Measurements from ENCODE around the gene RALGDS.
"Not testable (repeated sequence)": the region's sequence is repeated elsewhere in the genome, so short reads cannot be mapped to it uniquely, and the experiment has no call there.

Gene RALGDS

DNA sequence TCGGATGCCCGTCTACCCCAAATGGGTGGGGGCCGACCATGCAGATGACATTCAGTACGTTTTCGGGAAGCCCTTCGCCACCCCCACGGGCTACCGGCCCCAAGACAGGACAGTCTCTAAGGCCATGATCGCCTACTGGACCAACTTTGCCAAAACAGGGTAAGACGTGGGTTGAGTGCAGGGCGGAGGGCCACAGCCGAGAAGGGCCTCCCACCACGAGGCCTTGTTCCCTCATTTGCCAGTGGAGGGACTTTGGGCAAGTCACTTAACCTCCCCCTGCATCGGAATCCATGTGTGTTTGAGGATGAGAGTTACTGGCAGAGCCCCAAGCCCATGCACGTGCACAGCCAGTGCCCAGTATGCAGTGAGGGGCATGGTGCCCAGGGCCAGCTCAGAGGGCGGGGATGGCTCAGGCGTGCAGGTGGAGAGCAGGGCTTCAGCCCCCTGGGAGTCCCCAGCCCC lies 50.5 kb downstream of the RALGDS start:
- DNase-seq (ENCODE audit: low read depth in 2 of 2): not testable (repeated sequence)

DNA sequence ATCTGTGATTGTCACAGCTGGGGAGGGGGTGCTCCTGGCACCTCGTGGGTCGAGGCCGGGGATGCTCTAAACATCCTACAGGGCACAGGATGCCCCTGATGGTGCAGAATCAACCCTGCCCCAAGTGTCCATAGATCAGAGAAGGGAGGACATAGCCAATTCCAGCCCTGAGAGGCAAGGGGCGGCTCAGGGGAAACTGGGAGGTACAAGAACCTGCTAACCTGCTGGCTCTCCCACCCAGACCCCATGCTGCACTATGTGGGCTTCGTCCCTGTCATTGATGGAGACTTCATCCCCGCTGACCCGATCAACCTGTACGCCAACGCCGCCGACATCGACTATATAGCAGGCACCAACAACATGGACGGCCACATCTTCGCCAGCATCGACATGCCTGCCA lies 52.6 kb downstream of the RALGDS start:
- DNase-seq (ENCODE audit: low read depth in 2 of 2): not testable (repeated sequence)

DNA sequence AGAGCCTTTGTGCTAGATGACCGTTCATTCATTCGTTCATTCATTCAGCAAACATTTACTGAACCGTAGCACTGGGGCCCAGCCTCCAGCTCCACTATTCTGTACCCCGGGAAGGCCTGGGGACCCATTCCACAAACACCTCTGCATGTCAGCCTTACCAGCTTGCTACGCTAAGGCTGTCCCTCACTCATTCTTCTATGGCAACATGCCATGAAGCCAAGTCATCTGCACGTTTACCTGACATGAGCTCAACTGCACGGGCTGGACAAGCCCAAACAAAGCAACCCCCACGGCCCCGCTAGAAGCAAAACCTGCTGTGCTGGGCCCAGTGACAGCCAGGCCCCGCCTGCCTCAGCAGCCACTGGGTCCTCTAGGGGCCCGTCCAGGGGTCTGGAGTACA lies 53.2 kb downstream of the RALGDS start:
- DNase-seq (ENCODE audit: low read depth in 2 of 2): no peak

DNA sequence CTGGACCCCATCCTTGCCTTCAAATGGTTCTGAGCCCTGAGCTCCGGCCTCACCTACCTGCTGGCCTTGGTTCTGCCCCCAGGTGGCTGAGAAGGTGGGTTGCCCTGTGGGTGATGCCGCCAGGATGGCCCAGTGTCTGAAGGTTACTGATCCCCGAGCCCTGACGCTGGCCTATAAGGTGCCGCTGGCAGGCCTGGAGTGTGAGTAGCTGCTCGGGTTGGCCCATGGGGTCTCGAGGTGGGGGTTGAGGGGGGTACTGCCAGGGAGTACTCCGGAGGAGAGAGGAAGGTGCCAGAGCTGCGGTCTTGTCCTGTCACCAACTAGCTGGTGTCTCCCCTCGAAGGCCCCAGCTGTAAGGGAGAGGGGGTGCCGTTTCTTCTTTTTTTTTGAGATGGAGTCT lies 54.0 kb downstream of the RALGDS start:
- no peak for DNase-seq (ENCODE audit: low read depth in 2 of 2)

DNA sequence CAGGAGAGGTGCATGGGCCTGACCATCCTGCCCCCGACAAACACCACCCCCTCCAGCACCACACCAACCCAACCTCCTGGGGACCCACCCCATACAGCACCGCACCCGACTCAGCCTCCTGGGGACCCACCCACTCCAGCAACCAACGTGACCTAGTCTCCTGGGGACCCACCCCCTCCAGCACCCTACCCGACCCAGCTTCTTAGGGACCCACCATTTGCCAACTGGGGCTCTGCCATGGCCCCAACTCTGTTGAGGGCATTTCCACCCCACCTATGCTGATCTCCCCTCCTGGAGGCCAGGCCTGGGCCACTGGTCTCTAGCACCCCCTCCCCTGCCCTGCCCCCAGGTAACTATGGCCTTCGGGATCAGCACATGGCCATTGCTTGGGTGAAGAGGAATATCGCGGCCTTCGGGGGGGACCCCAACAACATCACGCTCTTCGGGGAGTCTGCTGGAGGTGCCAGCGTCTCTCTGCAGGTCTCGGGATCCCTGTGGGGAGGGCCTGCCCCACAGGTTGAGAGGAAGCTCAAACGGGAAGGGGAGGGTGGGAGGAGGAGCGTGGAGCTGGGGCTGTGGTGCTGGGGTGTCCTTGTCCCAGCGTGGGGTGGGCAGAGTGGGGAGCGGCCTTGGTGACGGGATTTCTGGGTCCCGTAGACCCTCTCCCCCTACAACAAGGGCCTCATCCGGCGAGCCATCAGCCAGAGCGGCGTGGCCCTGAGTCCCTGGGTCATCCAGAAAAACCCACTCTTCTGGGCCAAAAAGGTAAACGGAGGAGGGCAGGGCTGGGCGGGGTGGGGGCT lies 54.7 kb downstream of the RALGDS start:
- no peak for DNase-seq (ENCODE audit: low read depth in 2 of 2)

DNA sequence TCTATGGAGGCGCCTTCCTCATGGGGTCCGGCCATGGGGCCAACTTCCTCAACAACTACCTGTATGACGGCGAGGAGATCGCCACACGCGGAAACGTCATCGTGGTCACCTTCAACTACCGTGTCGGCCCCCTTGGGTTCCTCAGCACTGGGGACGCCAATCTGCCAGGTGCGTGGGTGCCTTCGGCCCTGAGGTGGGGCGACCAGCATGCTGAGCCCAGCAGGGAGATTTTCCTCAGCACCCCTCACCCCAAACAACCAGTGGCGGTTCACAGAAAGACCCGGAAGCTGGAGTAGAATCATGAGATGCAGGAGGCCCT lies 56.0 kb downstream of the RALGDS start:
- no peak for DNase-seq (ENCODE audit: low read depth in 2 of 2)

DNA sequence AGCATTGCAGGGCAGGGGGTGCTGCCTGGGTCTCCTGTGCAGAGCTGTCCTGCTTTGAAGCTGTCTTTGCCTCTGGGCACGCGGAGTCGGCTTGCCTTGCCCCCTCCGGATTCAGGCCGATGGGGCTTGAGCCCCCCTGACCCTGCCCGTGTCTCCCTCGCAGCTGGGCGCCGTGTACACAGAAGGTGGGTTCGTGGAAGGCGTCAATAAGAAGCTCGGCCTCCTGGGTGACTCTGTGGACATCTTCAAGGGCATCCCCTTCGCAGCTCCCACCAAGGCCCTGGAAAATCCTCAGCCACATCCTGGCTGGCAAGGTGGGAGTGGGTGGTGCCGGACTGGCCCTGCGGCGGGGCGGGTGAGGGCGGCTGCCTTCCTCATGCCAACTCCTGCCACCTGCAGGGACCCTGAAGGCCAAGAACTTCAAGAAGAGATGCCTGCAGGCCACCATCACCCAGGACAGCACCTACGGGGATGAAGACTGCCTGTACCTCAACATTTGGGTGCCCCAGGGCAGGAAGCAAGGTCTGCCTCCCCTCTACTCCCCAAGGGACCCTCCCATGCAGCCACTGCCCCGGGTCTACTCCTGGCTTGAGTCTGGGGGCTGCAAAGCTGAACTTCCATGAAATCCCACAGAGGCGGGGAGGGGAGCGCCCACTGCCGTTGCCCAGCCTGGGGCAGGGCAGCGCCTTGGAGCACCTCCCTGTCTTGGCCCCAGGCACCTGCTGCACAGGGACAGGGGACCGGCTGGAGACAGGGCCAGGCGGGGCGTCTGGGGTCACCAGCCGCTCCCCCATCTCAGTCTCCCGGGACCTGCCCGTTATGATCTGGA lies 56.6 kb downstream of the RALGDS start:
- DNase-seq (ENCODE audit: low read depth in 2 of 2): no peak

DNA sequence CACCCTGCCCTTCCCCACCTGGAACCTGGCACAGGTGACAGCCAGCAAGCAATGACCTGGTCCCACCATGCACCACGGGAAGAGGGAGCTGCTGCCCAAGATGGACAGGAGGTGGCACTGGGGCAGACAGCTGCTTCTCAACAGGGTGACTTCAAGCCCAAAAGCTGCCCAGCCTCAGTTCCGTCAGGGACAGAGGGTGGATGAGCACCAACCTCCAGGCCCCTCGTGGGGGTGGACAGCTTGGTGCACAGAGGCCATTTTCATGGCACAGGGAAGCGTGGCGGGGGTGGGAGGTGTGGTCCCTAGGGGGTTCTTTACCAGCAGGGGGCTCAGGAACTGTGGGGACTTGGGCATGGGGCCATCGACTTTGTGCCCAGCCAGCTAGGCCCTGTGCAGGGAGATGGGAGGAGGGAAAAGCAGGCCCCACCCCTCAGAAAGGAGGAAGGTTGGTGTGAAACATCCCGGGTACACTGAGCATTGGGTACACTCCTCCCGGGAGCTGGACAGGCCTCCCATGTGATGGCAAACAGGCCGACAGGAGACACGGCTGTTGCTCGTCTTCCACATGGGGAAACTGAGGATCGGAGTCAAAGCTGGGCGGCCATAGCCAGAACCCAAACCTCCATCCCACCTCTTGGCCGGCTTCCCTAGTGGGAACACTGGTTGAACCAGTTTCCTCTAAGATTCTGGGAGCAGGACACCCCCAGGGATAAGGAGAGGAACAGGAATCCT lies 57.4 kb downstream of the RALGDS start:
- DNase-seq (ENCODE audit: low read depth in 2 of 2): no peak

DNA sequence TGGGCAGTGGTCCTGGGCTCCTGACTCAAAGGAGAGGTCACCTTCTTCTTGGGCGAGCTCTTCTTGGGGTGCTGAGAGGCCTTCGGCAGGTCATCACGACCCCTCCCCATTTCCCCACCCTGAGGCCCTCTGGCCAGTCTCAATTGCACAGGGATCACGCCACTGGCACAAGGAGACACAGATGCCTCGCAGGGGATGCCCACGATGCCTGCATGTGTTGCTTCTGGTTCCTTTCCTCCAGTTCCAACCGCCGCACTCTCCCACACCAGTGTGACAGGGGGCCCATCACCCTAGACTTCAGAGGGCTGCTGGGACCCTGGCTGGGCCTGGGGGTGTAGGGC lies 57.9 kb downstream of the RALGDS start:
- DNase-seq (ENCODE audit: low read depth in 2 of 2): no peak

DNA sequence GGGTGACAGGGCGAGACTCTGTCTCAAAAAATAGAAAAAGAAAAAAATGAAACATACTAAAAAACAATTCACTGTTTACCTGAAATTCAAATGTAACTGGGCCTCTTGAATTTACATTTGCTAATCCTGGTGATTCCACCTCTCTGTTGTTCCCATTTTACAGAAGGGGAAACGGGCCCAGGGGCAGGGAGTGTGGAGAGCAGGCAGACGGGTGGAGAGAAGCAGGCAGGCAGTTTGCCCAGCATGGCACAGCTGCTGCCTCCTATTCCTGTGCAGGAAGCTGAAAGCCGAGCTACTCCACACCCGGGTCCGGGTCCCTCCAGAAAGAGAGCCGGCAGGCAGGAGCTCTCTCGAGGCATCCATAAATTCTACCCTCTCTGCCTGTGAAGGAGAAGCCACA lies 58.5 kb downstream of the RALGDS start:
- DNase-seq (ENCODE audit: low read depth in 2 of 2): not testable (repeated sequence)

DNA sequence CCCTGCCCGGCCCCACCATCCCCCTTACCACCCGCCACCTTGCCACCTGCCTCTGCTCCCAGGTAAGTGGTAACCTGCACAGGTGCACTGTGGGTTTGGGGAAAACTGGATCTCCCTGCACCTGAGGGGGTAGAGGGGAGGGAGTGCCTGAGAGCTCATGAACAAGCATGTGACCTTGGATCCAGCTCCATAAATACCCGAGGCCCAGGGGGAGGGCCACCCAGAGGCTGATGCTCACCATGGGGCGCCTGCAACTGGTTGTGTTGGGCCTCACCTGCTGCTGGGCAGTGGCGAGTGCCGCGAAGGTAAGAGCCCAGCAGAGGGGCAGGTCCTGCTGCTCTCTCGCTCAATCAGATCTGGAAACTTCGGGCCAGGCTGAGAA lies 59.3 kb downstream of the RALGDS start, which contains the start of gene CEL:
TSS of gene CEL (plus strand) at position 218 of the 382 bp plus-strand sequence. CDS start at position 240, 22 bp downstream.
- not testable (repeated sequence) for DNase-seq (ENCODE audit: low read depth in 2 of 2)

DNA sequence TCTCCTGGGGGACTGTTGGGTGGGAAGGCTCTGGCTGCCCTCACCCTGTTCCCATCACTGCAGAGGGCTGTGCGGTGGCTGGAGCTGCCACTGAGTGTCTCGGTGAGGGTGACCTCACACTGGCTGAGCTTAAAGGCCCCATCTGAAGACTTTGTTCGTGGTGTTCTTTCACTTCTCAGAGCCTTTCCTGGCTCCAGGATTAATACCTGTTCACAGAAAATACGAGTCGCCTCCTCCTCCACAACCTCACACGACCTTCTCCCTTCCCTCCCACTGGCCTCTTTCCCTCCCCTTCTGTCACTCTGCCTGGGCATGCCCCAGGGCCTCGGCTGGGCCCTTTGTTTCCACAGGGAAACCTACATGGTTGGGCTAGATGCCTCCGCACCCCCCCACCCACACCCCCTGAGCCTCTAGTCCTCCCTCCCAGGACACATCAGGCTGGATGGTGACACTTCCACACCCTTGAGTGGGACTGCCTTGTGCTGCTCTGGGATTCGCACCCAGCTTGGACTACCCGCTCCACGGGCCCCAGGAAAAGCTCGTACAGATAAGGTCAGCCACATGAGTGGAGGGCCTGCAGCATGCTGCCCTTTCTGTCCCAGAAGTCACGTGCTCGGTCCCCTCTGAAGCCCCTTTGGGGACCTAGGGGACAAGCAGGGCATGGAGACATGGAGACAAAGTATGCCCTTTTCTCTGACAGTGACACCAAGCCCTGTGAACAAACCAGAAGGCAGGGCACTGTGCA lies 59.8 kb downstream of the RALGDS start:
- DNase-seq (ENCODE audit: low read depth in 2 of 2): not testable (repeated sequence)

DNA sequence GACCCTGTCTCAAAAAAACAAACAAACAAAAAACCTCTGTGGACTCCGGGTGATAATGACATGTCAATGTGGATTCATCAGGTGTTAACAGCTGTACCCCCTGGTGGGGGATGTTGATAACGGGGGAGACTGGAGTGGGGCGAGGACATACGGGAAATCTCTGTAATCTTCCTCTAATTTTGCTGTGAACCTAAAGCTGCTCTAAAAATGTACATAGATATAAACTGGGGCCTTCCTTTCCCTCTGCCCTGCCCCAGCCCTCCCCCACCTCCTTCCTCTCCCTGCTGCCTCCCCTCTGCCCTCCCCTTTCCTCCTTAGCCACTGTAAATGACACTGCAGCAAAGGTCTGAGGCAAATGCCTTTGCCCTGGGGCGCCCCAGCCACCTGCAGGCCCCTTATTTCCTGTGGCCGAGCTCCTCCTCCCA lies 60.6 kb downstream of the RALGDS start:
- DNase-seq (ENCODE audit: low read depth in 2 of 2): no peak

DNA sequence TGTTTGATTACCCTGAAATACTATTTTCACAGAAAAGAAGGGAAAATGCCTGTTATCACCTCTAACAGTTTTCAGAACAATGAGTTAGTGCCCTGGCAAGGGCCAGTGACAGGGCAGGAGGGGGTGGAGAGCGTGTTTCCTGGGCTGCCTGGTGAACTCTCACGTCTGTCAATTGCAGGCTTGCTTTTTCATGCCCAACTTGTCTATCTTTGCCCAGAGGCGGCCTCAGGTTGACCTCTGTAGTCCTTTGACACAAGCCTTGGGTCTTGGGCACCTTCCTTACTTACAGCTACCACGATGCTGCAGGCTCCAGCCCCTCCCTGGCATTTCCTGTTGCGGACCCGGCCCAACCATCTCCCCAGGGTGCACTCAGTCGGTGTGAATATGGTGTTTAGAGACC lies 61.4 kb downstream of the RALGDS start:
- no peak for DNase-seq (ENCODE audit: low read depth in 2 of 2)

DNA sequence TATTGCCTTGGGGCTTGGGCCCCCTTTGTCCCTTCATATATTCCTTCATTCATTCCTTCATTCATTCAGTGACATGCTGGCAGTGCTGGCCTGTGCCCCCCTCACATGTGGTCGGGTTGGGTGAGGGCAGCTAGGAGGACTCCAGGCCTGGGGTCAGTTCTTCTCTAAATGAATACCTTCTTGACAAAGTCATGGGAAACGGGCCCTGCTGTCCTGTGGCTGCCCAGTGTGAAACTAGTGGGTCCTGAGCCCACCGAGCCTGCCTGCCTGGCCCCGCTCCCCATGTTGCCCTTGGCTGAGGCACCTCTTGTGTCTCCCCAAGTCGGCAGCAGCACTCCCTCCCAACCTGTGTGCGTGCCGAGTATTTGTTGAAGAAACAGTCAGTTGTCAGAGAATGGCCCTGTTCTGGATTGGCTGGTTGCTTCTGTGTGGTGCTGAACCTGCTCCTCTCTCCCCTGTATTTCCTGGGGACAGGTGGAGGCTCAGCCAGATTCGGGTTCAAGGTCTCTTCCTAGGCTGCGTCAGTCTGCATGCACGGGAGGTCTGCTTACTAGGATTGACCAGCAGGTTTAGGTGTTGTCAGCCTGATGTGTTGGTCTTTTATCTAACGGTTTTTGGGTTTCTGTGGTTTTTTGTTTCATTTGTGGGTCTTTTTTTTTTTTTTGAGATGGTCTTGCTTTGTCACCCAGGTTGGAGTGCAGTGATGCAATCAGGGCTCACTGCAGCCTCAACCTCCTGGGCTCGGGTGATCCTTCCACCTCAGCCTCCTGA lies 62.3 kb downstream of the RALGDS start:
- no peak for DNase-seq (ENCODE audit: low read depth in 2 of 2)

DNA sequence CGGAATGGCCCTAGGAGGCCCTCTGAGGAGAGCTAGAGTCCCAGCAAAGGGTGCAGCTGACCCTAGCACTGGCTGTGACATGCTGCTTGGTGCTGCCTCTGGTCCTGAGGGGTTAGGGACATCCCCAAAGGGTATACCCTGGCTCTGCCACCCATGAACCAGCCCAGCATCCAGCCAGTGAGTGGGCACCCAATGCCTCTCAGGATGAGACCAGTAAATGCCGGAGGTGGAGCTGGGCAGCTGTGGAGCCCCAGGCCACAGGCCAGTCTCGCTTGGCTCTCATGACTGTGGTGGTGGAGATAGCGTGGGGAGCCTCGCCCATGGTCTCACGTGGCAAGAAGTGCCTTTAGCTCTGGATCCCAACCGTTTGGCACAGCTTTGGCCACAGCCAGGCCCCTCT lies 63.0 kb downstream of the RALGDS start:
- no peak for DNase-seq (ENCODE audit: low read depth in 2 of 2)

DNA sequence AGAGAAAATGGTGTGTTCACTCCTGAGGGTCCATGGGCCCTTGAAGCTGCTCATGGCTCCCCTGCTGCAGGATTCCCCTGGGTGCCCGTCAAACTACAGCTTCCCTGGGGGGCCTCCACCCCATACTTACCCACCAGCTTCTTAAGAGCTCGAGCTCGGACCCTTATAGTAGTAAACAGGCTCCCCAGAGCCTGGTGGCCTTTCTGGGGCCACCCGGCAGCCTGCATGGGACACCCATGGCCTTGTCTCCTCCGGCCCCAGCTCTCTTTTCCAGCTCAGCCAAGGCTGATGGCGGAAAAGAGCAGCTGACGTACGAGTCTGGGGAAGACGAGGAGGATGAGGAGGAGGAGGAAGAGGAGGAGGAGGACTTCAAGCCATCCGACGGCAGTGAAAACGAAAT lies 63.5 kb downstream of the RALGDS start:
- DNase-seq (ENCODE audit: low read depth in 2 of 2): no peak

DNA sequence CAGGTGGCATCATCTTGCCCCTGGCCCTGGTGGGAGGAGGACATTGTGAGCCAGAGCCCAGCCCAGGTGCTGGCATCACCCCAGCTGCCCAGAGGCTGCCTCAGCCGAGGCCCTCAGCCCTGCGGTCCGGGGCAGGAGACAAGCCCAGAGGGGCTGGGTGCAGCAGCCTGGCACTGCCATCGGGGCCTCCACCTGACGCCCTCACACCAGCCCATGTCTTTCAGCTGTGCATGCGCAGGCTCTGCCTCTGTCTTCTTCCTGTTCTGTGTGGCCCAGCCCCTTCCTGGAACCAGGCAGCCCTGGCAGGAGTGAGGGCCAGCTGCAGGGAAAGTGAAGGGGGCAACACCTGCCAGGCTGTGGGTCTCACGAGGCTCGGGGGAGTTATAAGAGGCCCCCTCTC lies 64.0 kb downstream of the RALGDS start:
- no peak for DNase-seq (ENCODE audit: low read depth in 2 of 2)

DNA sequence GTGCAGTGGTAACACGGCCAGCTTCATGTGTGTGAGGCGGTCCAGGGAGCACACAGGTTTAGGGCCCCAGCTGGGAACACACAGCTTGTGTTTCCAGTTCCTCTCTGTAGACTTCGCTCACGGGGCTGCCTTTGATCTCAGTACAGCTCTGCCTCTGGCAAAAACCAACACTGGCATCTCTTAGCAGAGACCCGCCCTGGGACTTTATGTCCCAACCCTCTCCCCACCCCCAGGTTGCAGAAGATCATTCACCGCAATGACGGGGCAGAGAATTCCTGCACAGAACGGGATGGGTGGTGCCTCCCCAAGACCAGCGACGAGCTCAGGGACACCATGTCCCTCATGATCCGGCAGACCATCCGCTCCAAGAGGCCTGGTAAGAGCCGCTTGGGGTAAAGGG lies 64.5 kb downstream of the RALGDS start:
- no peak for DNase-seq (ENCODE audit: low read depth in 2 of 2)

DNA sequence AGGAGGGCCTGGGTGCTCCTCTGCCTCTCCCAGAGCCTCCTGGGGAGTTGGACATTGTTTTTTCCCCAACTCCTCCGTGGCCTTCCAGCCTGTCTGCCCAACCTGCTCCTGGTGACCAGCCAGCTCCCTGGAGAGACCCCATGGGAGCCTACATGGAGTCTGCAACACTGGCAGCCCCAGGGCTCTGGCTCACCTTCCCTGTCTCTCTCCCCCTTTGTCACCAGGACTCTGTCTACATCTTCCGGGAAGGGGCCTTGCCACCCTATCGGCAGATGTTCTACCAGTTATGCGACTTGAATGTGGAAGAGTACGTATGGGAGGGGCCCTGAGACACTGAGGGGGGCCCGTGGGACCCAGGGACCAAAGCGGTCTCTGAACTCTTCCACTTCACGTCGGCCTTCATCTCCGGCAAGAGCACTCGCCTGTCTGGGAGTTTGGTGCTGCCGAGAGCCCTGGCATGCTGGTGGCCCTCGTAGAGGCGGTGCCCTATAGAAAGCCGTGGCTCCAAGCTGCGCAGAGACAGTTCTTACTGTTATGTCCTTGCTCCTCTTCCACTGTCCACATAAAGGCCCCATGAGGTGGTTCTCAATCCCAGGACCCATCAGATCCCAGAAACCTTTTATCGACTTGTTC lies 65.1 kb downstream of the RALGDS start:
- DNase-seq (ENCODE audit: low read depth in 2 of 2): no peak

DNA sequence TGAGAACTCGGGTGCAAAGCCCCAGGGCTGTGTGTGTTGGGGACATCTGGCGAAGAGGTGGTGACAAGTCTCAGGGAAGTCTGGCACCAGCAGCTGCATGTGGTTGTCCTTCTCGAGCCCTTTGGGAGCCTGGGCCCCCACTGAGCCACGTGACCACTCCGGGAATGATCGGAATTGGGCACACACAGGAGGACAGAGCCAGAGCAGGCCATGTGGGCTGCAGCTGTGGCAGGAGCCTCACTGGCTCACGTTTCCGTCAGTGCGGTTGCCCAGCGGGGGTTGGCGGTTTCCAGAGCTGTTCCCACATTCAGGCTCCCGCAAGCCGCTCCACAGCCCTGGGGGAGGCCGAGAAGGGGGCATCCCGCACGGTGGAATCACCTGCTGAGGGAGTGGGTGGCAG lies 66.1 kb downstream of the RALGDS start:
- DNase-seq (ENCODE audit: low read depth in 2 of 2): no peak

All from stimulated activated CD8-positive, alpha-beta memory T cell treated with anti-CD3 and anti-CD28 coated beads, Interleukin-7, amount 100 ng/mL, for 4 hours (primary cell).